ENCODE measurements around the gene OVCA2.

DNA sequence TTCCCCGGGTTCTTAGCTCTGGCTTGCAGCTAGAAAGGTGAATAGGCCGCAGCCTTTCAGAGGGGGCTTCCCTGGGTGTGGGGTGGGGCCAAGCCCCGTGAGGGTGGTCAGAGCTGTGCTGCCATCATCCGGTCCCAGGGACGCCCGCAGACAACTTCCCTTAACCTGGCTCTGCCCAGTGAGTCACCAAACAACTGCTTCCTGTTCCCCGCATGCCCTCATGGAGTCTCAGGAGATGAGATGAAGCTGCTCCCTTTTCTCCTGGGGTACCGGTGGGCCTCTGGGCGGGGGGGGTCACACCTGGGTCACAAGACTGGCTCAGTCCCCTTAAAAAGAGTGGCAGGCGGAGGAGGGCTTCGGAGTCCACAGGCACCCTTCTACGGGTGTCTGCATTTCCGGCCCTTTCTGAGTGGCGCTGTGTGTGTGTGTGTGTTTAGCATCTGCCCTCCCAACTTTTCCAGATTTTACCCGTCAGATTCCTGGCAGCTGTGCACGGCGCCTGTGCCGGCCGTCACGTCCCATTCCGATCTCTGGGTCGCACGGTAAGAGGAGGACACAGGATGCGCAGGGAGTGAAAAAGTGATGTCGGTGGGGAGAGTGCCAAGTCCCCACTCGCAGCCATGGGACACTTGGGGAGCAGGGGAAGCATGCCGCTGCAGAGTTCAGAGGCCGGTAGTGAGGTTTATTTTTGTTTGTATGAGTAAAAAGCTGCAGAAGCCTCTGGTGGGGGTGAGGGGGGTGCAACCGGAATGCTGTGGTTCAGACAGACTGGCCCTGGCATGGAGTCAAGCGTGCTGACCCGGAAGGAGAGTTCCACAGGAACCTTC lies 29.8 kb downstream of the OVCA2 start:
- TF ChIP-seq GATA3 (IDR thresholded peaks at IDR 0.05; ENCODE audit: low read depth, low read length) = no peak
- TF ChIP-seq GATA2 (IDR thresholded peaks at IDR 0.05; ENCODE audit: low read depth, low read length) = no peak

All from SH-SY5Y (cell line).